Osteoblast (primary cell): ENCODE results near the gene VTA1. TPM values are rescaled to one million over a fixed set of nuclear protein-coding genes. Genes with fewer than 3 reads are reported as not detected.

Source experiments
- DNase-seq: peaks from one replicate; pipeline ENCODE4 v3.0.0; 2011; ENCODE audit warnings: low spot score, mixed read lengths; ENCODE audit not compliant: insufficient read length; ENCODE audit errors: missing footprints
- H2AFZ ChIP-seq: 2 replicates; pipeline ENCODE4 v1.6.0; 2011; ENCODE audit warnings: mild to moderate bottlenecking, low read length
- H3K27ac ChIP-seq: 2 replicates; pipeline ENCODE4 v1.5.1; 2011; ENCODE audit warnings: mild to moderate bottlenecking, low read depth, low read length, moderate library complexity
- H3K27me3 ChIP-seq: 2 replicates; pipeline ENCODE4 v1.6.0; 2012; ENCODE audit warnings: mild to moderate bottlenecking, control low read depth, inconsistent platforms, low read length, moderate library complexity; ENCODE audit not compliant: insufficient read depth
- H3K36me3 ChIP-seq: 2 replicates; pipeline ENCODE4 v1.5.1; 2011; ENCODE audit warnings: mild to moderate bottlenecking, low read length, control low read depth, moderate library complexity; ENCODE audit not compliant: insufficient read depth
- H3K4me1 ChIP-seq: 2 replicates; pipeline ENCODE4 v1.5.1; 2011; ENCODE audit warnings: mild to moderate bottlenecking, low read length, control low read depth, moderate library complexity; ENCODE audit not compliant: insufficient read depth
- H3K4me2 ChIP-seq: 2 replicates; pipeline ENCODE4 v1.6.0; 2011; ENCODE audit warnings: mild to moderate bottlenecking, low read length; ENCODE audit not compliant: insufficient read depth
- H3K4me3 ChIP-seq: fragments of 200-600 bp; sonication (generic); 3 replicates; pipeline ENCODE4 v1.5.1; 2012; ENCODE audit warnings: mild to moderate bottlenecking, low read length, inconsistent platforms; ENCODE audit not compliant: insufficient read depth
- H3K79me2 ChIP-seq: 2 replicates; pipeline ENCODE4 v1.6.0; 2012; ENCODE audit warnings: mild to moderate bottlenecking, low read length, control low read depth, inconsistent platforms; ENCODE audit not compliant: insufficient read depth
- H3K9me3 ChIP-seq: 2 replicates; pipeline ENCODE4 v1.5.1; 2011; ENCODE audit warnings: low read depth, low read length, control low read depth
- H4K20me1 ChIP-seq: 2 replicates; pipeline ENCODE4 v1.6.0; 2012; ENCODE audit warnings: mild to moderate bottlenecking, low read length, control low read depth; ENCODE audit not compliant: insufficient read depth
- total RNA-seq: library from RNA; depleted of rRNA; stranded (reverse); fragments of >200 nt; gene quantifications from 2 replicates; pipeline ENCODE4 v1.2.3, GENCODE V29; 2012
- TF ChIP-seq, protein P1 (sequence below): IDR thresholded peaks from 2 replicates; pipeline ENCODE4 v1.5.1; 2011; ENCODE audit warnings: mild to moderate bottlenecking, low read depth, low read length, moderate library complexity; ENCODE audit errors: extremely low read depth

The VTA1 gene
- total RNA-seq, 1 donor = 61.5 TPM

DNA sequence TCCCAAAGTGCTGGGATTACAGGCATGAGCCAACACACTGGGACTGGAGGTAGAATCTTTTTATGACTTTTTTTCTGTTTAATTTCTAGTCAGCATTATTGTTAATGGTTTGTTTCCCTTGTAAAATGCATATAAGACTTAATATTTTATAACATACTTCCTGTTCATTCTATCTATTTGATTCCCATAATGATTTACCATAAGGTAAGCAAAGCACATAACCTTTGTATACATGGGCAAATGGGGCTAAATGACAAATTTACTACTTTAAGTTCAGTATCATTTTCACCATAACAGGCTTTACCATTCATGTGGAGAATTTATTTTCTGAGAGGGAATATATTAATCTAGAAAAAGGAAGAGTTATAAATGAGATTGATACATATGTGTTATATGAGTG, 24.3 kb downstream of the VTA1 start:
- H3K27ac ChIP-seq = no peak overlapping the region
- H3K79me2 ChIP-seq = peaks cover 10% of the 10 kb centered on the region
- no peaks in the 10 kb centered on the region for H4K20me1 ChIP-seq
- peaks cover 38% of the 10 kb centered on the region for H3K36me3 ChIP-seq
- no peak overlapping the region for H3K4me2 ChIP-seq
- H2AFZ ChIP-seq = no peak overlapping the region
- DNase-seq = no peak
- H3K4me1 ChIP-seq = no peaks in the 10 kb centered on the region
- TF ChIP-seq, protein P1, sequence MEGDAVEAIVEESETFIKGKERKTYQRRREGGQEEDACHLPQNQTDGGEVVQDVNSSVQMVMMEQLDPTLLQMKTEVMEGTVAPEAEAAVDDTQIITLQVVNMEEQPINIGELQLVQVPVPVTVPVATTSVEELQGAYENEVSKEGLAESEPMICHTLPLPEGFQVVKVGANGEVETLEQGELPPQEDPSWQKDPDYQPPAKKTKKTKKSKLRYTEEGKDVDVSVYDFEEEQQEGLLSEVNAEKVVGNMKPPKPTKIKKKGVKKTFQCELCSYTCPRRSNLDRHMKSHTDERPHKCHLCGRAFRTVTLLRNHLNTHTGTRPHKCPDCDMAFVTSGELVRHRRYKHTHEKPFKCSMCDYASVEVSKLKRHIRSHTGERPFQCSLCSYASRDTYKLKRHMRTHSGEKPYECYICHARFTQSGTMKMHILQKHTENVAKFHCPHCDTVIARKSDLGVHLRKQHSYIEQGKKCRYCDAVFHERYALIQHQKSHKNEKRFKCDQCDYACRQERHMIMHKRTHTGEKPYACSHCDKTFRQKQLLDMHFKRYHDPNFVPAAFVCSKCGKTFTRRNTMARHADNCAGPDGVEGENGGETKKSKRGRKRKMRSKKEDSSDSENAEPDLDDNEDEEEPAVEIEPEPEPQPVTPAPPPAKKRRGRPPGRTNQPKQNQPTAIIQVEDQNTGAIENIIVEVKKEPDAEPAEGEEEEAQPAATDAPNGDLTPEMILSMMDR = no peak
- no peak overlapping the region for H3K4me3 ChIP-seq
- H3K9me3 ChIP-seq = no peaks in the 10 kb centered on the region
- no peaks in the 10 kb centered on the region for H3K27me3 ChIP-seq

DNA sequence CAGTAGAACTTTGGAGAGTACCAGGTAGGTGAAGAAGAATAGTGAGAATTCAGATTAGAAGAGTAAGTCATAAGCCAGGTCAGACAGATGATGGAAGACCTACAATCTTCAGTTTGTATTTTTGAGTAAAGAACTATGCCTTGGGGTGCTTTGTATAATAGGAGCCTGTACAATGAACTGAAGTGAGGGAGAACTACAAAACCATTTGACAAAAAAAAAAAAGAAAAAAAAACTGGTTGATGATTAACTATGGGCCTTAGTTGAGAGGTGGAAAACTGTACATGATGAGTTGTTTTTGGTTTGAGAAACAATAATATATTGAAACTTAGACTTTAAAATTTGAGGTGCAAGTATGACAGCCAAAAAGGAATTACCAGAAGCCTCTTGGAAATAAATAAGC, 25.7 kb downstream of the VTA1 start:
- Histone ChIP-seq H4K20me1 (no peaks in the 10 kb centered on the region), H3K27ac (no peak overlapping the region), H2AFZ (no peak overlapping the region), H3K79me2 (no peaks in the 10 kb centered on the region), H3K36me3 (peaks cover 27% of the 10 kb centered on the region), H3K4me3 (no peak overlapping the region), H3K9me3 (no peaks in the 10 kb centered on the region), H3K4me1 (no peaks in the 10 kb centered on the region), H3K27me3 (no peaks in the 10 kb centered on the region), H3K4me2 (no peak overlapping the region)
- TF ChIP-seq, protein P1 = no peak
- DNase-seq = no peak

DNA sequence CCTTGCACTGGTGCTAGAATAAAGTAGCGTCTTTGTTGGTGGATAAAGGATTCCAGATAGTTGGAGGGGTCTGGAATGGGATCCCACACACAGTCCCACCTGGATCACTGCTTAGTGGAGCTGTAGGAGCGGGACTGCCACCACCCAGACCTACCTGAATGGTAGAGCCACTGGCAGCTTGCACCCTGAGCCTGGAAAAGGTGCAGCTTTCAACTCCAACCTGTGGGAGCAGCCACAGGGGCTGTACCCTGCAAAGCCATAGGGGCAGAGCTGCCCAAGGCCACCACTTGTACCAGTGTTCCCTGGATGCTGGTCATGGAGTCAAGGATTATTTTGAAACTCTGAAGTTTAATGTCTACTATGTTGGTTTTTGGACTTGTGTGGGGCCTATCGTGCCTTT, 26.9 kb downstream of the VTA1 start:
- DNase-seq = no peak
- TF ChIP-seq, protein P1 = no peak
- peaks cover 23% of the 10 kb centered on the region for H3K36me3 ChIP-seq

DNA sequence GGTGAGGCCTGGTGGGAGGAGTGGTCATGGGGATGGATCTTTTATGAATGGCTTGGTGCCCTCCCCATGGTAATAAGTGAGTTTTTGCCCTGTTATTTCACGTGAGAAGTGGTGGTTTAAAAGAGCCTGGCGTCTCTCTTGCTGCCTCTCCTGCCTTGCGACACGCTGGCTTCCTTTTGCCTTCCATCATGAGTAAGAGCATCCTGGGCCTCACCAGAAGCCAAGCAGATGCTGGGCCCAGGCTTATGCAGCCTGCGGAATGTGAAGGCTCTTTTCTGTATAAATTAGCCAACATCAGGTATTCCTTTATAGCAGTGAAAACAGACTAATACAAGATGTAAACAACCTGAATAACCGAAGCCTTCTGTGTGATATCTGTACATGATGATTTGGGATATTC, 27.6 kb downstream of the VTA1 start:
- H3K4me3 ChIP-seq = no peak overlapping the region
- no peaks in the 10 kb centered on the region for H3K27me3 ChIP-seq
- H4K20me1 ChIP-seq = no peaks in the 10 kb centered on the region
- peaks cover 23% of the 10 kb centered on the region for H3K36me3 ChIP-seq
- no peaks in the 10 kb centered on the region for H3K9me3 ChIP-seq
- TF ChIP-seq, protein P1 = no peak
- H3K79me2 ChIP-seq = no peaks in the 10 kb centered on the region
- no peak overlapping the region for H3K27ac ChIP-seq
- DNase-seq = no peak
- H3K4me2 ChIP-seq = no peak overlapping the region
- no peaks in the 10 kb centered on the region for H3K4me1 ChIP-seq
- H2AFZ ChIP-seq = no peak overlapping the region

More for the DNA sequence above, 26.9 kb downstream of the VTA1 start:
- Histone ChIP-seq H3K4me3 (no peak overlapping the region), H3K27ac (no peak overlapping the region), H4K20me1 (no peaks in the 10 kb centered on the region), H3K27me3 (no peaks in the 10 kb centered on the region), H3K79me2 (no peaks in the 10 kb centered on the region), H2AFZ (no peak overlapping the region), H3K4me2 (no peak overlapping the region), H3K9me3 (no peaks in the 10 kb centered on the region), H3K4me1 (no peaks in the 10 kb centered on the region)
